ENCODE measurements around the gene ZNF773. TPM values are rescaled to one million over a fixed set of nuclear protein-coding genes. Genes with fewer than 3 reads are reported as not detected.

Gene ZNF773
- total and polyA plus RNA-seq, 2 donors (not counting 3 experiments of a cell fraction or from before 2014, with no cell fraction given): 4.0 to 5.5 TPM

DNA sequence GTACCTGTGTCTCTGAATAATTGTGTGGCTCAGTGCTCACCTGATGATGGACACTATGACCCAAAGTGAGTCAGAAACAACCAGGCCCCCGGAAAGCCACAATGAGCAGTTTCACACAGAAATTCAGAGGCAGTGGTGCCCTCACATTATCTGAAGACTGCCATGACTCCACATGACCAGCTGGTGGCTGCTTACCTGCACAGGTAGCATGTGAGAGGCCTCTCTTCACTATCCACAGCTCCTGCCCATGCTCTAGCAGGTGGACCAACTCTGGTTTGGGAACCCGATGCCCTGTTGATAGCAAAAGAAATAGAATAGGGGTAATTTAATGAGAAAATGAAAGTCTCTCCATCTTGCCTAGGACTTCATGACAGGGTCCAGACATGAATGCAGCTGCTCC is 52.7 kb downstream of the ZNF773 start:
- peaks cover 12 to 40% of the 10 kb centered on the region in 2 experiments for H3K36me3 ChIP-seq (ENCODE audit: control insufficient read depth in 2 of 2, extremely low read depth in 1 of 2, insufficient read depth in 2 of 2, low read length in 2 of 2)
- intact Hi-C loops (cut with micrococcal nuclease): no loop called here

More for the DNA sequence above, 52.7 kb downstream of the ZNF773 start:
- POLR2A ChIA-PET: no interaction called here
- dilution Hi-C loops (cut with MboI; ENCODE audit: extremely low pct_ligation_motif_present, low sequenced_read_pairs): no loop called here
- no peak overlapping the region for H2AFZ ChIP-seq (ENCODE audit: low read depth, low read length)
- no peak overlapping the region for H3K9ac ChIP-seq (replicated peaks; ENCODE audit: extremely low read depth, insufficient read depth, low read length)
- peaks cover 9% of the 10 kb centered on the region for H3K9me3 ChIP-seq (replicated peaks; ENCODE audit: control insufficient read depth, insufficient read depth, low read length)
- FAIRE-seq (no peak), DNase-seq (ENCODE audit: low read depth, low spot score) (no peak)
- H3K27me3 ChIP-seq (ENCODE audit: control insufficient read depth in 2 of 2, insufficient read depth in 2 of 2, low read length in 2 of 2): no peaks in the 10 kb centered on the region
- BruUV-seq (replicated peaks): no TSS peak
- no peak for TF ChIP-seq EZH2 (IDR thresholded peaks at IDR 0.05; ENCODE audit: borderline replicate concordance, low read depth, low read length, severe bottlenecking)
- TF ChIP-seq POLR2AphosphoS5 (IDR thresholded peaks at IDR 0.05; ENCODE audit: insufficient read depth, low read depth, low read length): no peak
- TF ChIP-seq, protein P1, sequence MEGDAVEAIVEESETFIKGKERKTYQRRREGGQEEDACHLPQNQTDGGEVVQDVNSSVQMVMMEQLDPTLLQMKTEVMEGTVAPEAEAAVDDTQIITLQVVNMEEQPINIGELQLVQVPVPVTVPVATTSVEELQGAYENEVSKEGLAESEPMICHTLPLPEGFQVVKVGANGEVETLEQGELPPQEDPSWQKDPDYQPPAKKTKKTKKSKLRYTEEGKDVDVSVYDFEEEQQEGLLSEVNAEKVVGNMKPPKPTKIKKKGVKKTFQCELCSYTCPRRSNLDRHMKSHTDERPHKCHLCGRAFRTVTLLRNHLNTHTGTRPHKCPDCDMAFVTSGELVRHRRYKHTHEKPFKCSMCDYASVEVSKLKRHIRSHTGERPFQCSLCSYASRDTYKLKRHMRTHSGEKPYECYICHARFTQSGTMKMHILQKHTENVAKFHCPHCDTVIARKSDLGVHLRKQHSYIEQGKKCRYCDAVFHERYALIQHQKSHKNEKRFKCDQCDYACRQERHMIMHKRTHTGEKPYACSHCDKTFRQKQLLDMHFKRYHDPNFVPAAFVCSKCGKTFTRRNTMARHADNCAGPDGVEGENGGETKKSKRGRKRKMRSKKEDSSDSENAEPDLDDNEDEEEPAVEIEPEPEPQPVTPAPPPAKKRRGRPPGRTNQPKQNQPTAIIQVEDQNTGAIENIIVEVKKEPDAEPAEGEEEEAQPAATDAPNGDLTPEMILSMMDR (IDR thresholded peaks at IDR 0.05; ENCODE audit: extremely low read depth in 1 of 2, insufficient read depth in 1 of 2, low read depth in 1 of 2, low read length in 2 of 2): no peak
- no peak for TF ChIP-seq JUN (IDR thresholded peaks at IDR 0.05; ENCODE audit: borderline replicate concordance, insufficient read depth, insufficient read length, low read depth)
- no peak for TF ChIP-seq FOS (IDR thresholded peaks at IDR 0.05; ENCODE audit: borderline replicate concordance, insufficient read depth, low read length)
- TF ChIP-seq GATA2 (IDR thresholded peaks at IDR 0.05; ENCODE audit: insufficient read depth, insufficient read length, low read depth, low read length): no peak
- TF ChIP-seq, protein P2, sequence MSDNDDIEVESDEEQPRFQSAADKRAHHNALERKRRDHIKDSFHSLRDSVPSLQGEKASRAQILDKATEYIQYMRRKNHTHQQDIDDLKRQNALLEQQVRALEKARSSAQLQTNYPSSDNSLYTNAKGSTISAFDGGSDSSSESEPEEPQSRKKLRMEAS (IDR thresholded peaks at IDR 0.05; ENCODE audit: insufficient read depth, insufficient read length): no peak
- TF ChIP-seq POLR2A (IDR thresholded peaks at IDR 0.05; ENCODE audit: low read depth, low read length): no peak
- TF ChIP-seq MYC (IDR thresholded peaks at IDR 0.05; ENCODE audit: low read depth, low read length): no peak
- no peaks in the 10 kb centered on the region for H3K9me1 ChIP-seq (replicated peaks; ENCODE audit: control insufficient read depth, extremely low read depth, insufficient read depth, low read length)
- no peaks in the 10 kb centered on the region for H4K20me1 ChIP-seq (replicated peaks; ENCODE audit: control insufficient read depth, extremely low read depth, insufficient read depth, low read length)
- no peak overlapping the region for H3K27ac ChIP-seq (ENCODE audit: insufficient read depth, low read depth, low read length)
- H3K4me2 ChIP-seq (ENCODE audit: insufficient read depth, low read length): no peak overlapping the region
- CTCF ChIA-PET: no interaction called here
- no peaks in the 10 kb centered on the region for H3K4me1 ChIP-seq (ENCODE audit: control insufficient read depth, extremely low read depth, insufficient read depth, low read length)
- H3K4me3 ChIP-seq (replicated peaks in 1 of 3; ENCODE audit: insufficient read depth in 1 of 3, low read depth in 1 of 3, low read length in 3 of 3): no peak overlapping the region
- no peaks in the 10 kb centered on the region for H3K79me2 ChIP-seq (ENCODE audit: control insufficient read depth, insufficient read depth, low read length)

Data from endothelial cell of umbilical vein (primary cell).